Heart right ventricle (tissue), 16 donors: ENCODE measurements around the gene ZNF239. TPM values are rescaled to one million over a fixed set of nuclear protein-coding genes. Genes with fewer than 3 reads are reported as not detected.

ENCODE experiments used
- ATAC-seq, 8 donors: fragments of 200-7000 bp; cut with Tn5 transposase; one replicate each; pipeline ENCODE4 v1.9.1; 2020; ENCODE audit warnings: mild to moderate bottlenecking in 8 of 8, moderate library complexity in 8 of 8, moderate number of reproducible peaks in 1 of 8
- DNase-seq, 2 donors: peaks; one replicate each; pipeline ENCODE4 v3.0.0-alpha.2; 2020
- H3K27ac ChIP-seq, 10 donors: fragments of 200-600 bp; sonication (generic) in 2 of 10; one replicate each; pipeline versions ENCODE4 v1.5.0 to v1.8.0; 2020 to 2022; ENCODE audit warnings: mild to moderate bottlenecking in 3 of 10
- H3K27me3 ChIP-seq, 7 donors: fragments of 200-600 bp; one replicate each; pipeline ENCODE4 v1.8.0; 2021 to 2022; ENCODE audit warnings: mild to moderate bottlenecking in 2 of 7
- H3K36me3 ChIP-seq, 9 donors: fragments of 200-600 bp; sonication (generic) in 1 of 9; one replicate each; pipeline versions ENCODE4 v1.5.0 to v1.8.0; 2020 to 2022; ENCODE audit warnings: mild to moderate bottlenecking in 2 of 9
- H3K4me1 ChIP-seq, 9 donors: fragments of 200-600 bp; sonication (generic) in 1 of 9; one replicate each; pipeline versions ENCODE4 v1.5.0 to v1.8.0; 2020 to 2022; ENCODE audit warnings: mild to moderate bottlenecking in 4 of 9
- H3K4me3 ChIP-seq, 10 donors: fragments of 200-600 bp; sonication (generic) in 2 of 10; one replicate each; pipeline versions ENCODE4 v1.5.0 to v1.8.0; 2020 to 2022; ENCODE audit warnings: mild to moderate bottlenecking in 7 of 10, moderate library complexity in 2 of 10
- H3K9me3 ChIP-seq, 11 donors: fragments of 200-600 bp in 10 of 11; sonication (generic) in 2 of 11; one replicate each; pipeline versions ENCODE4 v1.5.0 to v1.8.0; 2013 to 2022; ENCODE audit warnings: mild to moderate bottlenecking in 2 of 11, control low read depth in 1 of 11, moderate library complexity in 1 of 11
- WGBS, 2 donors: extraction: QIAGEN DNeasy Blood & Tissue Kit; methylation state at CpG; one replicate each; pipeline ENCODE4 v1.1.7; 2013; ENCODE audit warnings: inconsistent platforms in 1 of 2; 5-methylcytosine and 5-hydroxymethylcytosine counted together
- intact Hi-C, 10 donors: fragments of 100-400 bp; cut with DNase I; formaldehyde crosslinking; loops; one replicate each; pipeline versions ENCODE4 v1.11.1 to v1.14.2; 2022
- polyA plus RNA-seq, 2 donors: library from polyadenylated mRNA; stranded (reverse); fragments of 200-250 nt; gene quantifications; one replicate each; pipeline ENCODE4 v1.2.3, GENCODE V29; 2013
- total RNA-seq, 10 donors: library from RNA; stranded (reverse); fragmentation: NEBNext Ultra II Directional in 3 of 10; extraction: Animal tissue kit (Norgen Biotek cat#: 25700) in 3 of 10; gene quantifications; one replicate each; pipeline versions ENCODE4 v1.2.1 to v1.2.4, GENCODE V29; 2021 to 2023
- TF ChIP-seq, protein P1 (sequence below), 9 donors: fragments of 200-600 bp; sonication (generic) in 2 of 9; IDR thresholded peaks; one replicate each; pipeline versions ENCODE4 v1.5.0 to v1.8.0; 2021 to 2022; ENCODE audit warnings: antibody characterized with exemption in 9 of 9, mild to moderate bottlenecking in 5 of 9, moderate library complexity in 1 of 9
- donor health status: Arrhythmogenic right ventricular cardiomyopathy.
- donor health status: ischemic (EF 13 %, LVEDD 7.1; RV severe dilation, severe dysfunction).
- donor health status: healthy with polysubstance abuse.
- donor health status: DM: no; HTN: yes; CAD: no.
- donor health status: DM: no; HTN: no; CAD: no.
- donor health status: ischemic (EF 25% LVEDD 6.9; RV normal size, moderate dysfunction).
- donor health status: ischemic (EF 25% LVEDD 5.7; RV mildly dilated, moderate dysfunction).
- donor health status: healthy.
- donor health status: DM: yes; HTN: yes; CAD: no.
- donor health status: Ischemic cardiomyopathy.
- donor health status: ischemic (EF 35%, LVEDD 5.7; RV mildly dilated, moderate dysfunction).
- donor health status: nonischemic (EF 11% LVEDD 7.7; RV severe dilation, severe dysfunction).
- donor health status: DM: yes; HTN: yes; CAD: no.
- donor health status: PGD.
- donor health status: ischemic (EF 29% LVEDD 5.4; RV normal size, mild dysfunction).
- donor health status: nonischemic (EF 23%, LVEDD 6.1; RV moderate dilation, normal function).

ZNF239 gene
- total and polyA plus RNA-seq, 12 donors: 0.66 to 2.5 (median 1.5) TPM

GRCh38 chr10:43598446-43598845, 24.0 kb upstream of the ZNF239 start:
- H3K4me3 ChIP-seq: no peak overlapping the region
- no peaks in the 10 kb centered on the region for H3K27me3 ChIP-seq
- no peaks in the 10 kb centered on the region for H3K9me3 ChIP-seq
- H3K4me1 ChIP-seq: peaks cover 0 to 25% (median 20%) of the 10 kb centered on the region in 9 donors
- WGBS, 2 donors: 17 to 28% methylated on average over 2 of the region's 2 CpGs
- H3K36me3 ChIP-seq: no peaks in the 10 kb centered on the region
- TF ChIP-seq, protein P1, sequence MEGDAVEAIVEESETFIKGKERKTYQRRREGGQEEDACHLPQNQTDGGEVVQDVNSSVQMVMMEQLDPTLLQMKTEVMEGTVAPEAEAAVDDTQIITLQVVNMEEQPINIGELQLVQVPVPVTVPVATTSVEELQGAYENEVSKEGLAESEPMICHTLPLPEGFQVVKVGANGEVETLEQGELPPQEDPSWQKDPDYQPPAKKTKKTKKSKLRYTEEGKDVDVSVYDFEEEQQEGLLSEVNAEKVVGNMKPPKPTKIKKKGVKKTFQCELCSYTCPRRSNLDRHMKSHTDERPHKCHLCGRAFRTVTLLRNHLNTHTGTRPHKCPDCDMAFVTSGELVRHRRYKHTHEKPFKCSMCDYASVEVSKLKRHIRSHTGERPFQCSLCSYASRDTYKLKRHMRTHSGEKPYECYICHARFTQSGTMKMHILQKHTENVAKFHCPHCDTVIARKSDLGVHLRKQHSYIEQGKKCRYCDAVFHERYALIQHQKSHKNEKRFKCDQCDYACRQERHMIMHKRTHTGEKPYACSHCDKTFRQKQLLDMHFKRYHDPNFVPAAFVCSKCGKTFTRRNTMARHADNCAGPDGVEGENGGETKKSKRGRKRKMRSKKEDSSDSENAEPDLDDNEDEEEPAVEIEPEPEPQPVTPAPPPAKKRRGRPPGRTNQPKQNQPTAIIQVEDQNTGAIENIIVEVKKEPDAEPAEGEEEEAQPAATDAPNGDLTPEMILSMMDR (IDR thresholded peaks at IDR 0.05): no peak
- ATAC-seq (peak in 6 of 8 donors; percentile 22 to 62 (median 38)), DNase-seq (peak; percentile 23 to 59)
- intact Hi-C loops: no loop called here
- no peak overlapping the region for H3K27ac ChIP-seq

DNA sequence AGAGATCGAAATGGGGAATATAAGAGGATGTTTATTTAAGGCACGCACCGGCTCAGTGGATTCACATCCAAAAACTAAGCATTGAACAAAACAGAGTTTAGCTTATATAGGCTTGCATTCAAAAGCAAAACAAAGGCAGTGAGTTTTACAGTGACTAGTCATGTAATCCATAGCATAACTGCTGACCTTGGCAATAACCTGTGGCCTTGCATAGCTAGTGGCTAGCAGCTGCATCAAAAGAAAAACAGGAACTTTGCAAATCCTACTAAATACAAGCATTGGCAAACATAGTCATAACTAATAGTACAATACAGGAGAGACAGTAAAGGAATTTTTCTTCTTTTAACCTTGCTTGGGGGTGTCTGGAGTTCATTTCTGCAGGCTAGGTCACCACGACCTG, 22.1 kb upstream of the ZNF239 start:
- no peak overlapping the region for H3K4me3 ChIP-seq
- intact Hi-C loops: no loop called here
- no peaks in the 10 kb centered on the region for H3K36me3 ChIP-seq
- ATAC-seq: no peak
- WGBS, 2 donors: 92% methylated on average over 4 of the region's 4 CpGs
- DNase-seq: no peak
- no peak overlapping the region for H3K27ac ChIP-seq
- H3K9me3 ChIP-seq: peaks cover 0 to 9% (median 0%) of the 10 kb centered on the region in 11 donors
- no peaks in the 10 kb centered on the region for H3K27me3 ChIP-seq
- TF ChIP-seq, protein P1 (IDR thresholded peaks at IDR 0.05): no peak
- peaks cover 0 to 25% (median 20%) of the 10 kb centered on the region in 9 donors for H3K4me1 ChIP-seq

- ATAC-seq (peak in 4 of 8 donors; percentile 15 to 22 (median 17)), DNase-seq (no peak)
- Histone ChIP-seq H3K36me3 (no peaks in the 10 kb centered on the region), H3K4me1 (peaks cover 0 to 25% (median 20%) of the 10 kb centered on the region in 9 donors), H3K27ac (peak overlapping the region in 1 of 10 donors; percentile 23), H3K4me3 (peak overlapping the region in 3 of 10 donors; percentile 36 to 43 (median 37)), H3K9me3 (peaks cover 0 to 14% (median 0%) of the 10 kb centered on the region in 11 donors), H3K27me3 (no peaks in the 10 kb centered on the region)
- 67 to 70% methylated on average over 7 of the region's 7 CpGs for WGBS, 2 donors
- TF ChIP-seq, protein P1 (IDR thresholded peaks at IDR 0.05): no peak
- intact Hi-C loops: no loop called here
Observed at GRCh38 chr10:43595739-43596298, 21.4 kb upstream of the ZNF239 start.

GRCh38 chr10:43594944-43595589, 20.7 kb upstream of the ZNF239 start:
- H3K4me1 ChIP-seq: peaks cover 0 to 25% (median 20%) of the 10 kb centered on the region in 9 donors
- H3K9me3 ChIP-seq: peaks cover 0 to 14% (median 0%) of the 10 kb centered on the region in 11 donors
- TF ChIP-seq, protein P1 (IDR thresholded peaks at IDR 0.05): no peak
- intact Hi-C loops: no loop called here
- peak in 1 of 2 donors; percentile 20 for DNase-seq
- no peaks in the 10 kb centered on the region for H3K36me3 ChIP-seq
- ATAC-seq: peak; percentile 41 to 75 (median 60)
- 9 to 22% methylated on average over 8 of the region's 8 CpGs for WGBS, 2 donors
- H3K27ac ChIP-seq: peak overlapping the region in 1 of 10 donors; percentile 40
- H3K4me3 ChIP-seq: peak overlapping the region in 7 of 10 donors; percentile 16 to 43 (median 37)
- H3K27me3 ChIP-seq: no peaks in the 10 kb centered on the region
